ENCODE data around the gene TPT1.

GRCh38 chr13:45339867-45340266 is 1.1 kb downstream of the TPT1 start:
- TF ChIP-seq CTCF (IDR thresholded peaks at IDR 0.05; ENCODE audit: low read length) (no peak), EZH2 (IDR thresholded peaks at IDR 0.05; ENCODE audit: borderline replicate concordance, low read length) (no peak)
